K562 (cell line): ENCODE data around the gene HYOU1. TPM values are rescaled to one million over a fixed set of nuclear protein-coding genes. Genes with fewer than 3 reads are reported as not detected.

Experiments used
- C11orf30 ChIP-seq: fragments of 450-650 bp; IDR thresholded peaks from 2 replicates; pipeline ENCODE4 v1.6.1; 2016; ENCODE audit warnings: low read depth, mild to moderate bottlenecking
- DACH1 ChIP-seq: fragments of 450-650 bp; IDR thresholded peaks from 2 replicates; pipeline ENCODE4 v1.6.1; 2018; ENCODE audit not compliant: partially characterized antibody
- DMBX1 ChIP-seq: fragments of 250-450 bp; sonication (Bioruptor Pico); IDR thresholded peaks from 2 replicates; pipeline ENCODE4 v1.8.0; 2022; ENCODE audit warnings: inconsistent platforms, mild to moderate bottlenecking, moderate library complexity, borderline replicate concordance
- ESRRA ChIP-seq: fragments of 450-650 bp; IDR thresholded peaks from 2 replicates; pipeline ENCODE4 v1.6.1; 2014; ENCODE audit warnings: low read depth, mild to moderate bottlenecking, moderate library complexity, borderline replicate concordance
- ETV5 ChIP-seq: sonication (generic); formaldehyde crosslinking; IDR thresholded peaks from 2 replicates; pipeline ENCODE4 v1.4.0; 2020; ENCODE audit warnings: low read depth, mild to moderate bottlenecking, missing genetic modification reagents
- FOXK2 ChIP-seq, 2 experiments: fragments of 450-650 bp; IDR thresholded peaks in 1 of 2; conservative IDR thresholded peaks in 1 of 2; 2 replicates each; pipeline ENCODE4 v1.6.1; 2016; ENCODE audit warnings: low read depth in 2 of 2, mild to moderate bottlenecking in 1 of 2
- KLF16 ChIP-seq: IDR thresholded peaks from 2 replicates; pipeline ENCODE4 v1.6.1; 2016; ENCODE audit warnings: antibody characterized with exemption
- MTA2 ChIP-seq: fragments of 450-650 bp; IDR thresholded peaks from 2 replicates; pipeline ENCODE4 v1.6.1; 2016; ENCODE audit warnings: low read depth
- MYC ChIP-seq, 2 experiments: fragments of 250-450 bp in 1 of 2; sonication (Bioruptor Pico) in 1 of 2; IDR thresholded peaks; 2 replicates each; pipeline versions ENCODE4 v1.5.1 to v1.6.1; 2012 to 2021; ENCODE audit warnings: low read depth in 2 of 2, borderline replicate concordance in 1 of 2, improper control_type of control experiment in 1 of 2, low read length in 1 of 2, mild to moderate bottlenecking in 1 of 2, moderate library complexity in 1 of 2
- NFIX ChIP-seq: fragments of 250-450 bp; sonication (Bioruptor Pico); IDR thresholded peaks from 2 replicates; pipeline ENCODE4 v1.4.0; 2020; ENCODE audit warnings: low read depth, mild to moderate bottlenecking, moderate library complexity
- RBM22 ChIP-seq: fragments of 200-400 bp; formaldehyde crosslinking; IDR thresholded peaks from 2 replicates; pipeline ENCODE4 v1.6.1; 2018; ENCODE audit warnings: low read length, low read depth; ENCODE audit not compliant: poor library complexity, severe bottlenecking
- SMAD2 ChIP-seq: fragments of 150-350 bp; IDR thresholded peaks from 2 replicates; pipeline ENCODE4 v1.6.1; 2014; ENCODE audit warnings: low read depth, mild to moderate bottlenecking, low read length
- STAT5B ChIP-seq: fragments of 250-450 bp; sonication (Bioruptor Pico); IDR thresholded peaks from 2 replicates; pipeline ENCODE4 v1.8.0; 2021; ENCODE audit warnings: mild to moderate bottlenecking, inconsistent platforms
- ZNF583 ChIP-seq: fragments of 250-450 bp; sonication (Bioruptor Pico); IDR thresholded peaks from 2 replicates; pipeline ENCODE4 v1.4.0; 2020
- ZNF584 ChIP-seq: fragments of 200-800 bp; sonication (Bioruptor generic); IDR thresholded peaks from 2 replicates; pipeline ENCODE4 v1.6.1; 2016; ENCODE audit warnings: low read depth, mild to moderate bottlenecking, missing genetic modification characterization, missing compliant biosample characterization
- ZNF79 ChIP-seq: fragments of 250-450 bp; sonication (Bioruptor Pico); IDR thresholded peaks from 2 replicates; pipeline ENCODE4 v1.4.0; 2020; ENCODE audit warnings: low read depth, mild to moderate bottlenecking, moderate library complexity
- polyA plus RNA-seq, 8 experiments: library from polyadenylated mRNA; depleted of rRNA in 4 of 8; stranded (reverse) in 5 of 8; unstranded in 3 of 8; fragments of >200 nt; fragmentation: Nextera tagmentation in 2 of 8; fragmentation: Illumina TruSeq in 1 of 8; extraction: Ambion mirVana in 2 of 8; extraction: Trizol in 1 of 8; gene quantifications; 2 replicates each; pipeline versions ENCODE4 v1.2.1 to v1.2.3, GENCODE V29; 2011 to 2014; ENCODE audit warnings: inconsistent platforms in 1 of 8, missing spikeins in 1 of 8
- total RNA-seq, 7 experiments: library from RNA; depleted of rRNA in 6 of 7; stranded (reverse); fragments of >200 nt in 6 of 7; fragmentation: Illumina TruSeq in 2 of 7; extraction: Trizol in 2 of 7; gene quantifications; 2 replicates each; pipeline versions ENCODE4 v1.2.1 to v1.2.3, GENCODE V29; 2011 to 2021; ENCODE audit warnings: low replicate concordance in 1 of 7
- TF ChIP-seq, protein P1 (sequence below): IDR thresholded peaks from 2 replicates; pipeline ENCODE4 v1.6.1; 2014; ENCODE audit warnings: antibody characterized with exemption
- TF ChIP-seq, protein P2 (sequence below), 2 experiments: fragments of 150-350 bp in 1 of 2; IDR thresholded peaks; 2 replicates each; pipeline ENCODE4 v1.6.1; 2012 to 2016; ENCODE audit warnings: low read depth in 2 of 2, low read length in 2 of 2, mild to moderate bottlenecking in 1 of 2, moderate library complexity in 1 of 2
- TF ChIP-seq, protein P3 (sequence below): fragments of 250-450 bp; sonication (Bioruptor Pico); IDR thresholded peaks from 2 replicates; pipeline ENCODE4 v1.4.0; 2020; ENCODE audit warnings: mild to moderate bottlenecking
- TF ChIP-seq, protein P4 (sequence below): fragments of 250-450 bp; sonication (Bioruptor Pico); IDR thresholded peaks from 2 replicates; pipeline ENCODE4 v1.5.0; 2021

HYOU1 gene
- total and polyA plus RNA-seq, 9 of the 15 experiments (the other 6 are each of a cell fraction or from before 2014, with no cell fraction given) = 19.5 to 197 (median 128) TPM

DNA sequence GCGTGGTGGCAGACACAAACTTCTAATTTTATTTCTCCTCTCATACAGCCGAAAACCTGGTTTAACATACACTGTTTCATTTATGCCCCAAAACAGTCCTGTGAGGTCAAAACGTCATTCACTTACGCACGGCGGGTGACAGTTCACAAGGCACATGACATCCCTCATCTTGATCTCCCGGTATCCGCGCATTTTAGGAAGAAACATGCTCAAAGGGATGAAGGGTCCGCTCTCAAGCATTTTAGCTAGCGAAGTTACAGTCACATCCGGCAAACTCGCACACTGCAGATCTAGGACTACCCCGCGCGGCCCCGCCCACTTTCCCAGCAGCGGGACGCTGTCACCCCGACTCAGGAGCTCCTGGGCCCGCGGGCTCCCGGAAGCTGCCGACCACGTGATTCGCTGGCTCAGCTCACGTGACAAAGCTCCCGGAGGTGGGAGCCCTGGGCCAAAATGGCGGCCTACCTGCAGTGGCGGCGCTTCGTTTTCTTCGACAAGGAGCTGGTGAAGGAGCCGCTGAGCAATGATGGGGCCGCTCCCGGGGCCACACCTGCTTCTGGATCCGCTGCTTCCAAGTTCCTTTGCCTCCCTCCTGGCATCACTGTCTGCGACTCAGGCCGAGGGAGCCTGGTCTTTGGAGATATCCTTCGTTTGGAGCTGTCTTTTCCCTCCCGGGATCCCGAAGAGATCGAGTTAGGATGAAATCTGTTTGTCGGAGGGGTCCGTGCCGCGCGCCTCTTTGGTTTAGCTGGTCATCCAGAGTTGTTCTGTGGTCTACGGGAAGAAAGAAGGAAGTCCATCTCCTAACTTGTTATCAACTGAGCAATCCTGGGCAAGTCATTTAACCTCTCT lies 10.6 kb upstream of the HYOU1 start, which contains the start of gene VPS11 (continued):
- TF ChIP-seq, protein P1, sequence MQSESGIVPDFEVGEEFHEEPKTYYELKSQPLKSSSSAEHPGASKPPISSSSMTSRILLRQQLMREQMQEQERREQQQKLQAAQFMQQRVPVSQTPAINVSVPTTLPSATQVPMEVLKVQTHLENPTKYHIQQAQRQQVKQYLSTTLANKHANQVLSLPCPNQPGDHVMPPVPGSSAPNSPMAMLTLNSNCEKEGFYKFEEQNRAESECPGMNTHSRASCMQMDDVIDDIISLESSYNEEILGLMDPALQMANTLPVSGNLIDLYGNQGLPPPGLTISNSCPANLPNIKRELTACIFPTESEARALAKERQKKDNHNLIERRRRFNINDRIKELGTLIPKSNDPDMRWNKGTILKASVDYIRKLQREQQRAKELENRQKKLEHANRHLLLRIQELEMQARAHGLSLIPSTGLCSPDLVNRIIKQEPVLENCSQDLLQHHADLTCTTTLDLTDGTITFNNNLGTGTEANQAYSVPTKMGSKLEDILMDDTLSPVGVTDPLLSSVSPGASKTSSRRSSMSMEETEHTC = 0 out of 2 replicates have a peak, but pooled peaks have one; percentile 71
- TF ChIP-seq, protein P2, sequence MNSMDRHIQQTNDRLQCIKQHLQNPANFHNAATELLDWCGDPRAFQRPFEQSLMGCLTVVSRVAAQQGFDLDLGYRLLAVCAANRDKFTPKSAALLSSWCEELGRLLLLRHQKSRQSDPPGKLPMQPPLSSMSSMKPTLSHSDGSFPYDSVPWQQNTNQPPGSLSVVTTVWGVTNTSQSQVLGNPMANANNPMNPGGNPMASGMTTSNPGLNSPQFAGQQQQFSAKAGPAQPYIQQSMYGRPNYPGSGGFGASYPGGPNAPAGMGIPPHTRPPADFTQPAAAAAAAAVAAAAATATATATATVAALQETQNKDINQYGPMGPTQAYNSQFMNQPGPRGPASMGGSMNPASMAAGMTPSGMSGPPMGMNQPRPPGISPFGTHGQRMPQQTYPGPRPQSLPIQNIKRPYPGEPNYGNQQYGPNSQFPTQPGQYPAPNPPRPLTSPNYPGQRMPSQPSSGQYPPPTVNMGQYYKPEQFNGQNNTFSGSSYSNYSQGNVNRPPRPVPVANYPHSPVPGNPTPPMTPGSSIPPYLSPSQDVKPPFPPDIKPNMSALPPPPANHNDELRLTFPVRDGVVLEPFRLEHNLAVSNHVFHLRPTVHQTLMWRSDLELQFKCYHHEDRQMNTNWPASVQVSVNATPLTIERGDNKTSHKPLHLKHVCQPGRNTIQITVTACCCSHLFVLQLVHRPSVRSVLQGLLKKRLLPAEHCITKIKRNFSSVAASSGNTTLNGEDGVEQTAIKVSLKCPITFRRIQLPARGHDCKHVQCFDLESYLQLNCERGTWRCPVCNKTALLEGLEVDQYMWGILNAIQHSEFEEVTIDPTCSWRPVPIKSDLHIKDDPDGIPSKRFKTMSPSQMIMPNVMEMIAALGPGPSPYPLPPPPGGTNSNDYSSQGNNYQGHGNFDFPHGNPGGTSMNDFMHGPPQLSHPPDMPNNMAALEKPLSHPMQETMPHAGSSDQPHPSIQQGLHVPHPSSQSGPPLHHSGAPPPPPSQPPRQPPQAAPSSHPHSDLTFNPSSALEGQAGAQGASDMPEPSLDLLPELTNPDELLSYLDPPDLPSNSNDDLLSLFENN (IDR thresholded peaks at IDR 0.05; ENCODE audit: low read depth in 2 of 2, low read length in 2 of 2) = no peak
- TF ChIP-seq, protein P3, sequence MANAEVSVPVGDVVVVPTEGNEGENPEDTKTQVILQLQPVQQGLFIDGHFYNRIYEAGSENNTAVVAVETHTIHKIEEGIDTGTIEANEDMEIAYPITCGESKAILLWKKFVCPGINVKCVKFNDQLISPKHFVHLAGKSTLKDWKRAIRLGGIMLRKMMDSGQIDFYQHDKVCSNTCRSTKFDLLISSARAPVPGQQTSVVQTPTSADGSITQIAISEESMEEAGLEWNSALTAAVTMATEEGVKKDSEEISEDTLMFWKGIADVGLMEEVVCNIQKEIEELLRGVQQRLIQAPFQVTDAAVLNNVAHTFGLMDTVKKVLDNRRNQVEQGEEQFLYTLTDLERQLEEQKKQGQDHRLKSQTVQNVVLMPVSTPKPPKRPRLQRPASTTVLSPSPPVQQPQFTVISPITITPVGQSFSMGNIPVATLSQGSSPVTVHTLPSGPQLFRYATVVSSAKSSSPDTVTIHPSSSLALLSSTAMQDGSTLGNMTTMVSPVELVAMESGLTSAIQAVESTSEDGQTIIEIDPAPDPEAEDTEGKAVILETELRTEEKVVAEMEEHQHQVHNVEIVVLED (CRISPR knock-in tag) = no peak
- TF ChIP-seq NFIX (CRISPR knock-in tag) (no peak), ZNF583 (no peak), ZNF584 (CRISPR knock-in tag) (no peak), MYC (IDR thresholded peaks at IDR 0.05; ENCODE audit: low read depth, low read length) (peak; percentile 78), MYC (CRISPR knock-in tag; IDR thresholded peaks at IDR 0.05; ENCODE audit: borderline replicate concordance, low read depth) (peak; percentile 36; the same call in 1 of the 2 replicates), KLF16 (no peak), STAT5B (CRISPR knock-in tag) (no peak), DMBX1 (no peak), RBM22 (no peak), C11orf30 (peak; percentile 99), DACH1 (no peak), ETV5 (CRISPR knock-in tag) (peak; percentile 83), FOXK2 (conservative IDR thresholded peaks at IDR 0.05 in 1 of 2, IDR thresholded peaks at IDR 0.05 in 1 of 2; ENCODE audit: low read depth in 2 of 2) (peak in 1 of 2 experiments; percentile 74), MTA2 (0 out of 2 replicates have a peak, but pooled peaks have one; percentile 21), SMAD2 (no peak), ZNF79 (CRISPR knock-in tag) (no peak), ESRRA (peak; percentile 7; the same call in 1 of the 2 replicates)
- TF ChIP-seq, protein P4, sequence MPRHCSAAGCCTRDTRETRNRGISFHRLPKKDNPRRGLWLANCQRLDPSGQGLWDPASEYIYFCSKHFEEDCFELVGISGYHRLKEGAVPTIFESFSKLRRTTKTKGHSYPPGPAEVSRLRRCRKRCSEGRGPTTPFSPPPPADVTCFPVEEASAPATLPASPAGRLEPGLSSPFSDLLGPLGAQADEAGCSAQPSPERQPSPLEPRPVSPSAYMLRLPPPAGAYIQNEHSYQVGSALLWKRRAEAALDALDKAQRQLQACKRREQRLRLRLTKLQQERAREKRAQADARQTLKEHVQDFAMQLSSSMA (CRISPR knock-in tag) = no peak
